ENCODE measurements around the gene RETREG1.

- no peak for TF ChIP-seq ZNF384 (IDR thresholded peaks at IDR 0.05)
- no peak for TF ChIP-seq FOXK2 (IDR thresholded peaks at IDR 0.05)
- no peak for TF ChIP-seq PKNOX1 (IDR thresholded peaks at IDR 0.05)
- no peak for TF ChIP-seq NFRKB (IDR thresholded peaks at IDR 0.05)
- no peak for TF ChIP-seq SUZ12 (IDR thresholded peaks at IDR 0.05)
- no peak for TF ChIP-seq FOXA1 (IDR thresholded peaks at IDR 0.05)
- no peak for TF ChIP-seq HDGF (IDR thresholded peaks at IDR 0.05; ENCODE audit: borderline replicate concordance)
- no peak for TF ChIP-seq TARDBP (IDR thresholded peaks at IDR 0.05)
- TF ChIP-seq FOXM1 (IDR thresholded peaks at IDR 0.05; ENCODE audit: borderline replicate concordance), result no peak
- TF ChIP-seq ARNT (IDR thresholded peaks at IDR 0.05), result no peak
These were observed 77.6 kb downstream of the RETREG1 start for GRCh38 chr5:16539169-16539666.

Data from HEK293T (cell line).